ENCODE measurements around the gene FRY.

Gene FRY

DNA sequence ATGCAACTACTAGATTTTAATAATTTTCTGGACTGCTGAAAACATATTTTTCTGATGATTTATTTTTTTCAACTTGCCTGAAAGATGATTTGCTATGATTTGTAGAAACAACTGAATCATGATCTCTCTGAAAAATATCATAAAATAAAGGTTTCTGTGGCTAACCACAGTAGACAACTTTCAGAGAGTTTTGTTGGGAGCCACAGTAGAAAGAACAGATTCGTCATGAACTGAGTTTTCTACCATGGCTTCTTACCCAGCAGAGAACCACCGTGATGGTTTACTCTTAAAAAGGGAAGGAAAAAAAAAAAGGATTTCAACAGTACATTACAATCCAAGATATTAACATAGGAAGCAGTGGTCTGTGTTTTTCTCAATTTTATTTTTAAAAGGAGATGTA is 265.6 kb downstream of the FRY start:
- DNase-seq (ENCODE audit: low read depth in 2 of 2) = no peak
- TF ChIP-seq, protein P1, sequence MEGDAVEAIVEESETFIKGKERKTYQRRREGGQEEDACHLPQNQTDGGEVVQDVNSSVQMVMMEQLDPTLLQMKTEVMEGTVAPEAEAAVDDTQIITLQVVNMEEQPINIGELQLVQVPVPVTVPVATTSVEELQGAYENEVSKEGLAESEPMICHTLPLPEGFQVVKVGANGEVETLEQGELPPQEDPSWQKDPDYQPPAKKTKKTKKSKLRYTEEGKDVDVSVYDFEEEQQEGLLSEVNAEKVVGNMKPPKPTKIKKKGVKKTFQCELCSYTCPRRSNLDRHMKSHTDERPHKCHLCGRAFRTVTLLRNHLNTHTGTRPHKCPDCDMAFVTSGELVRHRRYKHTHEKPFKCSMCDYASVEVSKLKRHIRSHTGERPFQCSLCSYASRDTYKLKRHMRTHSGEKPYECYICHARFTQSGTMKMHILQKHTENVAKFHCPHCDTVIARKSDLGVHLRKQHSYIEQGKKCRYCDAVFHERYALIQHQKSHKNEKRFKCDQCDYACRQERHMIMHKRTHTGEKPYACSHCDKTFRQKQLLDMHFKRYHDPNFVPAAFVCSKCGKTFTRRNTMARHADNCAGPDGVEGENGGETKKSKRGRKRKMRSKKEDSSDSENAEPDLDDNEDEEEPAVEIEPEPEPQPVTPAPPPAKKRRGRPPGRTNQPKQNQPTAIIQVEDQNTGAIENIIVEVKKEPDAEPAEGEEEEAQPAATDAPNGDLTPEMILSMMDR (IDR thresholded peaks at IDR 0.05; ENCODE audit: low read depth, low read length) = no peak
- no peak overlapping the region for H3K4me3 ChIP-seq (replicated peaks in 1 of 2; ENCODE audit: low read depth in 2 of 2, low read length in 2 of 2)

DNA sequence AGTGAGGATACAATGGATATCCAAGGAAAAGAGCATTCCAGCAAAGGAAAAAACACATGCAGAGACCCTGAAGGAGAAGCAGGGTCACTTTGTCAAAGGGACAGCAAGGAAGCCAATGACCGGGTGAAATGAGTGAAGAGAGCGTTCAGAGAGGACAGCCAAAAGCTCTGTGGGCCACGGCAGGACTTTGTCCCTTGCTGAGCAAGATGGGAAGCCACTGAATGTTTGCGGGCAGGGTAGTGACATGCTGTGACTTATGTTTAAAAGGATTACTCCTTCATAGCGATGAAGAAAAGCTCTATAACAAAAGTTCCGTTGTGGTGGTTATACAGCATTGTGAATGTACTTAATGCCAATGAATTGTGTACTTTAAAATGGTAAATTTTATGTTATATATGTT is 267.1 kb downstream of the FRY start:
- TF ChIP-seq, protein P1 (IDR thresholded peaks at IDR 0.05; ENCODE audit: low read depth, low read length) = no peak
- no peak for DNase-seq (ENCODE audit: low read depth in 2 of 2)
- H3K4me3 ChIP-seq (replicated peaks in 1 of 2; ENCODE audit: low read depth in 2 of 2, low read length in 2 of 2) = no peak overlapping the region

DNA sequence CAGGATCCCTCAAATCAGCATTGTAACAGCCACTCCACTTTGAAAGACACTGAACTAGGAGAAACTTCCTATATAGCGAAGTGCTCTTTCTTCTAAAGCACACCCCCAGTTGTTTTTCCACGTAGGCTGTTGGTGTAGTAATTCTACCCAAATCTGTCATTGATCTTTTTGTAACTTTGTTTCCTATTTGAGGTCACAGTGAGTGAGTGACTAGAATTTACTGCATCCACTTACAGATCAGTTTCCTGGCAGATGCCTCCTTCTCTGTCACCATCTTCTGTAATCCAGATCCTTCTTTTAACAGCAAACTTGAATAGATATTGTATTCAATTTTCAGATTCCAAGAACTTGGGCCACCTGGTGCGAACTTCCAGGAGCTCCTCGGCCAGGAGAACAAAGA is 268.3 kb downstream of the FRY start:
- DNase-seq (ENCODE audit: low read depth in 2 of 2) = no peak
- no peak overlapping the region for H3K4me3 ChIP-seq (replicated peaks in 1 of 2; ENCODE audit: low read depth in 2 of 2, low read length in 2 of 2)
- TF ChIP-seq, protein P1 (IDR thresholded peaks at IDR 0.05; ENCODE audit: low read depth, low read length) = no peak

DNA sequence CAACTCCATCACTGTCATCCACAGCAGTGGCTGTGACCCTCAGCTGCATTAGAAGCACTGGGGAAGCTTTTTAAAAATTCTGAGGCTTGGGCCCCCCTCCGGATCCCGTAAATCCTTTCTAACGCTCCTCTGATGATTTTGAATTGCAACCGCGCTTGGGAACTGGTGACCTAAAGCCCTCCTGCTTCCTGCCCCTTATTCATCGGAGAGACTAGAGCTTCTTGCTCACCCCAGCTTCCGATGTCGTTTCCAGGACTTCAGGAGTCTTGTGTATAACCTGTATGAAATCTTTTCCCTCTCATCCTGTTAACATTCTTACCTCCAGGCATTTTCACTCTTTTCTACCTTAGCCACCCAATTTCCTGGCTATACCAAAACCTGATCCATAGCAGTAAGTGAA is 268.8 kb downstream of the FRY start:
- TF ChIP-seq, protein P1 (IDR thresholded peaks at IDR 0.05; ENCODE audit: low read depth, low read length) = no peak
- DNase-seq (ENCODE audit: low read depth in 2 of 2) = no peak

DNA sequence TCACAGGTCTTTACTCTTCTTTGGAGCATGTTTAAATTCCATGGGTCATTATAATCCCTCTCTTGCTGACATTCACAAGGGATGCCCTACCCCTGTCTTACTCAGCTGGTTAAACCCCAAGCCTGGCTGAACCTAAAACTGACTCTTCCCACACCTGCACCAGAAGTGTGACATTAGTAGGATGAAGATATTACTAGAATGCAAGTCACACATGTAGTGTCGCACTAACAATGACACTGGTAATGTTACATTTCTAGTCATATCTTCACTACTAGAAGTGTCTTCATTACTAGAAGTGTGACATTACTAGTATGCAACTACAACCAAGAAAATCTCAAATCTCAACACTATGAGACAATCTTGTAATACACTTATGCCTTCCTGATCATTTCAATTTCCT is 269.3 kb downstream of the FRY start:
- TF ChIP-seq, protein P1 (IDR thresholded peaks at IDR 0.05; ENCODE audit: low read depth, low read length) = no peak
- no peak for DNase-seq (ENCODE audit: low read depth in 2 of 2)

More for the DNA sequence above, 268.8 kb downstream of the FRY start:
- no peak overlapping the region for H3K4me3 ChIP-seq (replicated peaks in 1 of 2; ENCODE audit: low read depth in 2 of 2, low read length in 2 of 2)

DNA sequence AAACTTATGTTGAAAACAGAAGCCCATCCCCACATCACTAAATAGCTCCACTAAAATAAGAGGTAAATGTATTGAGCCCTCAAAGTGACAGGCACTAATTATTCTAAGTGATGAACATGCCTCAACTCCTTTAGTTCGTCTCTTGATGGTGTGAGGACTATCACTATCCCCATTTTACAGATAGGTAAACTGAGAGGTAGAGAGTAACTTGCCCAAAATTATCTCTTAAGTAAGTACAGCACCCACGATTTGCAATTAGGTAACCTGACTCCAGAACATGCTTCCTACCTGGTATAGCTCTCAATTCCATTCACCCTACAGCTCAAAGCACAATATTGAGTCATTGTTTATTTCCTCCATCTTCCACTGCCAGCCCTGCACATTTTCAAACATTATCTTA is 270.9 kb downstream of the FRY start:
- DNase-seq (ENCODE audit: low read depth in 2 of 2) = no peak
- TF ChIP-seq, protein P1 (IDR thresholded peaks at IDR 0.05; ENCODE audit: low read depth, low read length) = no peak
- H3K4me3 ChIP-seq (replicated peaks in 1 of 2; ENCODE audit: low read depth in 2 of 2, low read length in 2 of 2) = no peak overlapping the region

More for the DNA sequence above, 269.3 kb downstream of the FRY start:
- no peak overlapping the region for H3K4me3 ChIP-seq (replicated peaks in 1 of 2; ENCODE audit: low read depth in 2 of 2, low read length in 2 of 2)

DNA sequence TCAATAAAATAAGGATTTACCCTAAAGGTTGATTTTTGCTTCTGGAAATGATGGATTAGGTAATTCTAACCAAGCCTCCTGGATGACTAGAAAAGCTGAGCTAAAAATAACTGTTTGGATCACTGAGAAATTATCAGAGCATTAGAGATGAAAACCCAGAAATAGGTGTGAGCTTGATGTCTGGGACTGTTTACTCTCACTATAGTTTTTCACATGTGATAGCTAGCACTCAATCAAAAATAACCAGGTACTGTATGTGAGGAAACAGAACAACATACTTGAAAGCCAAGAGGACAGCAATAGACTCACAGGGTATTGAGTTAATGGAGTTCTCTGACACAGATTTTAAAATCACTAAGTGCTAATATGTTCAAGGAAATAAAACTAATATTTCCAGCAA is 274.1 kb downstream of the FRY start:
- no peak for DNase-seq (ENCODE audit: low read depth in 2 of 2)
- H3K4me3 ChIP-seq (replicated peaks in 1 of 2; ENCODE audit: low read depth in 2 of 2, low read length in 2 of 2) = no peak overlapping the region
- TF ChIP-seq, protein P1 (IDR thresholded peaks at IDR 0.05; ENCODE audit: low read depth, low read length) = no peak

Data from cardiac fibroblast (primary cell).